Stimulated activated naive CD8-positive, alpha-beta T cell treated with anti-CD3 and anti-CD28 coated beads, Interleukin-15, amount 100 ng/mL, for 72 hours (primary cell): ENCODE data around the gene GAPT.

Experiments
- ATAC-seq: fragments of 150-1000 bp; cut with Tn5 transposase; 2 replicates; pipeline ENCODE4 v1.10.0; 2021; ENCODE audit warnings: mild to moderate bottlenecking, moderate library complexity
- DNase-seq, 2 donors: peaks; one replicate each; pipeline ENCODE4 v3.0.0; 2021 to 2022
- H3K27ac Mint-ChIP-seq, 2 donors: one replicate each; pipeline ENCODE4 v1.8.0; 2022; ENCODE audit warnings: mild to moderate bottlenecking in 2 of 2, mixed read lengths in 2 of 2, moderate library complexity in 2 of 2
- H3K27me3 Mint-ChIP-seq: one replicate; pipeline ENCODE4 v1.8.0; 2022; ENCODE audit warnings: mixed read lengths
- H3K4me1 Mint-ChIP-seq: one replicate; pipeline ENCODE4 v1.8.0; 2022; ENCODE audit warnings: mild to moderate bottlenecking, mixed read lengths
- H3K4me3 Mint-ChIP-seq, 2 donors: one replicate each; pipeline ENCODE4 v1.8.0; 2022; ENCODE audit warnings: mild to moderate bottlenecking in 2 of 2, mixed read lengths in 2 of 2, moderate library complexity in 1 of 2
- H3K9me3 Mint-ChIP-seq, 2 donors: one replicate each; pipeline ENCODE4 v1.8.0; 2022; ENCODE audit warnings: mixed read lengths in 2 of 2

The GAPT gene

DNA sequence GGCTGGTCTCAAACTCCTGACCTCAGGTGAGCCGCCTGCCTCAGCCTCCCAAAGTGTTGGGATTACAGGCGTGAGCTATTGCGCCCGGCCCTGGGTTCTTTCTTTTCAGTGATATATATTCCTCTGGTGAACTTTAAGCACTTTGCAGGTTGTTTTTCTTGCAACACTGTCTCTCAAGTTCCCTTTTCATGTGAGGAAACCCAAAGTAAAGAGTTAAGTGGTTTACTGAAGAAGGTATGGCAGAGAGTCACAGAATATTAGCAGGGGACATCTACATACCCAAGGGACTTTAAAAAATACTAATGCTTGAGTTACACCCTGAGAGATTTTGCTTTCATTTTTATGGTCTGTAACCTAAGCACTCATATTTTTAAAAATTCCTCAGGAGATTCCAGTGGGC, 6.7 kb upstream of the GAPT start:
- Mint-ChIP-seq H3K27me3 (no peaks in the 10 kb centered on the region), H3K4me3 (no peak overlapping the region), H3K4me1 (no peaks in the 10 kb centered on the region), H3K27ac (no peak overlapping the region), H3K9me3 (no peaks in the 10 kb centered on the region)
- DNase-seq (no peak), ATAC-seq (no peak)

DNA sequence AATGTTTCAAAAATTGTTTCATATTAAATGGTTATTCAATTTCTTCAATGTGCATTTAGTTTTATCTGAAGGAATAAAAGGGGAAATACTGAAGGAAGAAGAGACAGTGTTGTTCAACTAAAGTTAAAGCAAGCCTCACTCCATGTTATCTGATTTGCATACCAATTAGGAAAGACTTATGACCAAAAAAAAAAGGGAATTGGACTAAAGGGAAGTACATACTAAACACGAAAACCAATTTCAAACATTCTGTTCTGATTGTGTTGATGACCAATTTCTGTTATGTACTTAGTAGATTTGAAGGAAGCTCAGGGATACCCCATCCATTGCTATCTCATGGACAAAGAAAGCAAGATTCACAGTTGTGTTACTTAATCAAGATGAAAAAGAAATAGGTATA, 4.9 kb upstream of the GAPT start:
- H3K4me1 Mint-ChIP-seq: no peaks in the 10 kb centered on the region
- no peak for ATAC-seq
- no peaks in the 10 kb centered on the region for H3K9me3 Mint-ChIP-seq
- peaks cover 7% of the 10 kb centered on the region for H3K27me3 Mint-ChIP-seq
- no peak overlapping the region for H3K27ac Mint-ChIP-seq
- DNase-seq: no peak
- H3K4me3 Mint-ChIP-seq: no peak overlapping the region

DNA sequence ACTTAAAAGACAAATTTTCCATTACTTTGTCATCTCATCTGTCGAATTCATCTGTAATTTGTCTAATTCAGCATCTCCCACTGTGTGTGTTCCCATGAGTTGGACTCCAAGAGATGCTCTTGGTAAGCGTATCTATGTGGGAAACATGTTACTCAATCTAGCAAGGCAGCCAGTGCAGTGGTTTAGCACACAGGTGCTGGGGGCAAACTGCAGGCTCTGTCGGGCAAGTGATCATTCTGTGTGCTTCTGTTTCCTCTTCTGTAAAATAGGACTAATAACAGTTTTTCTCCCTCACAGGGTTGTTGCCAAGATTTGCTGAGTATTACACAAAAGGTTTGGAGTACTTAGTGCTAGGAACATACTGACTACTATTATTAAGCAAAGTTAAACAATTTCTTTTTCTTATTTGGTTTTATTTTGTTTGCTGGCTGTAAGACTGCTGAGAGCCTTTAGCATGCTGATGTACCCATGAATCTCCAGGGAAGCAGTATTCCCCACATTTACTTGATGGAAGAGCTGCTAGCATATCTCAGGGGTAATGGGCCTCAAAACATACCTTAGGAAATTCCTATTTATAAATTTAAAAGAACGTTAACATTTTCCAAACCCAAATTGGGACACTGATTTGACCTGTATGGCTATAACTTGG, 709 bp upstream of the GAPT start:
- Mint-ChIP-seq H3K9me3 (no peaks in the 10 kb centered on the region), H3K4me1 (no peaks in the 10 kb centered on the region), H3K27me3 (peaks cover 7% of the 10 kb centered on the region), H3K27ac (no peak overlapping the region), H3K4me3 (no peak overlapping the region)
- DNase-seq (no peak), ATAC-seq (no peak)

DNA sequence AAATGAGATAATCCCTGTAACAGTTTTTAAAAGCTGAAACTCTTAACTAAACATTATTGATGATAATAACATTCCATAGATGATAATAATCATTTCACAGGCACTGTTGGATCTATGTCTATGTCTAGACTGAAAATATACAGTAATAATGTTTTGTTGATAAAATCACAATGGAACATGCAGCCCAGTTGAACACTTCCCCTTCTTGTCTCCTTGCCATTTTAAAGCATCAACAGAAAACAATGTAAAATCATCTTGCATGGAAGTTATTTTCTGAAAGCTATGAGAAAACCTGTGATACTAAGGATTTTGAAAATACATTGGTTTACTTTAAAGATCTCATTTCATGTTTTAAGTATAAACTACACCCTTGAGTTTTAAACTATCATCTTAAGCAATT, 1.9 kb downstream of the GAPT start:
- peaks cover 7% of the 10 kb centered on the region for H3K27me3 Mint-ChIP-seq
- H3K4me1 Mint-ChIP-seq: no peaks in the 10 kb centered on the region
- no peak overlapping the region for H3K4me3 Mint-ChIP-seq
- ATAC-seq (no peak), DNase-seq (no peak)
- H3K9me3 Mint-ChIP-seq: no peaks in the 10 kb centered on the region
- no peak overlapping the region for H3K27ac Mint-ChIP-seq

DNA sequence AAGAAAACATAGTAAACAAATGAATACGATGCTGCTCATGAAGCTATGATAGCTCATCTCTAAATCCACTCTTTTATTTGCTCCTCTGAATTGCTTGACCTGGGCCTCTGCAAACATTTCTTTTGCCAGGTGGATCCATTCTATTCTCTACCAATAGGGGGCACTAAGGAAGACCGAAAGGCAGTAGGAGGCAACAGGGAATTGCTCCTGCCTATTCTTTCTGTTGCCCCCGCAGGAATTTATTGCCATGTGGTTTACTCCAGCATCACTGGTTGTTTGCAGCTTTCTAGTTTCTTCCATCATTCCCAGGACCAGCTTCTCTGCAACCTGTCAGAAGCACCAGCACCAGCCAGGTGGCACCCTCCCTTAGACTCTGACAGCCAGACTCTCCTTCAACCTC, 5.3 kb downstream of the GAPT start:
- no peaks in the 10 kb centered on the region for H3K27me3 Mint-ChIP-seq
- H3K4me1 Mint-ChIP-seq: peaks cover 10% of the 10 kb centered on the region
- H3K4me3 Mint-ChIP-seq: no peak overlapping the region
- no peak for ATAC-seq
- DNase-seq: no peak
- no peak overlapping the region for H3K27ac Mint-ChIP-seq
- no peaks in the 10 kb centered on the region for H3K9me3 Mint-ChIP-seq

DNA sequence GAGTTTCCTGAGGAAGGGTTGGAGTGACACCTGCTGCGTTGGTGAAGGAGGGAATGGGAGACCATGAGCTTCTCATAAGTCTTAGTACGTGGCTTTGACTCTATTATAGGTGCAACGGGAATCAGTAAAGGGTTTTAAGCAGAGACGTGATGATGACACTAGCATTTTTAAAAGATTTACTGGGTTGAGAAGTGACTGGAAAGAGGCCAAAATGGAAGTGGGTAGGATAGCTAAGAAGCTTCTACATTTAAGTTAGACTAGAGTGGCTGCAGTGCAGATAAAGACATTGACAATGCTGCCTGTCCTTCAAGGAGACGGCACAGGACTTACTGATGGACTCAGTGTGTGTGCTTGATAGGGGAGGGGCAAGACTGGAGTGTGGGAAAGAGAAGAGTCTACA, 6.2 kb downstream of the GAPT start:
- no peak for DNase-seq
- ATAC-seq: no peak
- Mint-ChIP-seq H3K4me1 (peaks cover 10% of the 10 kb centered on the region), H3K27ac (no peak overlapping the region), H3K4me3 (no peak overlapping the region), H3K27me3 (peaks cover 2% of the 10 kb centered on the region), H3K9me3 (no peaks in the 10 kb centered on the region)

DNA sequence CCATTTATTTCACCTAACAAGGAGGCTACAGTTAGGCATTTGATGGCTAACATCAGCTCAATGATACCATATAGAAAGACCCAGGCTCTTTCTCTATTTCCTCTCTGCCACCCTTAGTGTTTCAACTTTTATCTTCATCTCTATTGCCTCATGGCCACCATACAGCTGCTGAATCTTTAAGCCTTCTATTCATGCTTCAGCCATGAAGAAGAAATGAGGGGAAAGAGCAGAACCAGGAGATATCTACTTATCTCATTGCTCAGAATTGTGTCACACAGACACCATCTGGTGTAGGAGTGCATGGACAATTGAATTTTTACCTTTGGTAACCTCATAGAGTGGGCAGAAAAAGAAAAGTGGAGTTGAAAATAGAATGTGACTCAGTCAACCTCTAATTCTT, 6.7 kb downstream of the GAPT start:
- no peak overlapping the region for H3K4me3 Mint-ChIP-seq
- no peak for ATAC-seq
- peaks cover 10% of the 10 kb centered on the region for H3K4me1 Mint-ChIP-seq
- no peak overlapping the region for H3K27ac Mint-ChIP-seq
- no peaks in the 10 kb centered on the region for H3K9me3 Mint-ChIP-seq
- DNase-seq: no peak
- peaks cover 7% of the 10 kb centered on the region for H3K27me3 Mint-ChIP-seq

DNA sequence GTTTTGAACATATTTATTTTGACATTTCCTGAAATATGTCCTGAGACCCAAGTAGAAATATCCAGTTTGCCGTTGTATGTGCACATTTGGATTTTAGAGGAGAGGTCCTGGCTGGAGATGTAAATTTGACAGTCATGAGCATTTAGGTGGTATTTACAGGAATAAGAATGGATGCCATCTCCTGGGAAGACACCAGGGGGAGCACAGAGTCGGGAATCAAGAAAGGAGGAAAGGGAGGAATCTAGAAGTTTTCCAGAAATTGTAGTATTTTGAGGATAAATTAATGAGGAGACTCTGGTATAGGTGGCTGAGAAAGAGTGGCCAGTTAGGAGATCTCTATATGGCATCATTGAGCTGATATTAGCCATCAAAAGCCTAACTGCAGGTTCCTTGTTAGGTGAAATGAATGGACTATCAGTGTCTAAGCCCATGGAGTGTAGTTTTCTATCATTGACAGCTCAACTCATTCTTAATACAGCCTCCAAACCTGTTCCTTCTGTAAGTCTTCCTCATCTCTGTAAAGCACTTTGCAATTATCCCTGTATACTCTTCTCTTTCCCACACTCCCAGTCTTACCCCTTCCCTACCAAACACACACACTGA, 7.2 kb downstream of the GAPT start:
- DNase-seq (no peak), ATAC-seq (no peak)
- Mint-ChIP-seq H3K4me1 (peaks cover 10% of the 10 kb centered on the region), H3K27me3 (peaks cover 7% of the 10 kb centered on the region), H3K9me3 (no peaks in the 10 kb centered on the region), H3K27ac (no peak overlapping the region), H3K4me3 (no peak overlapping the region)

DNA sequence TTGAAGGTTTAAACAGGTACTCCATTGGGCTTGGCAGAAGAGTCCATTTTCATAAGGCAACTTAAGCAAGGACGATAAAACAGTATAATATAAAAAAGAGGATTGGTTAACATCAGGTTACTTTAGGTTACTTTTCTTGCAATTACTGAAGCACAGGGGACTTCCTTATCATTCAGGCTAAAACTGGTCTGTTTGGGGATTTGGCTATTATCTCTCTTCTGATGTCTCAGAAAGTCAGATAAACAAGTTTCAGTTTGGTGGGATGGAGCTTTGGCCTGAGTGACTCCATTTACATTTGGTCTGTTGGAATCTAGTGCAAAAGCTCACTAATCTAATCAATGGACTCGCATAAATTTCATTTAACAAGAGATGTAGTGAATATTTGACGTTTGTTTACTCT, 8.0 kb downstream of the GAPT start:
- no peak for DNase-seq
- H3K9me3 Mint-ChIP-seq: no peaks in the 10 kb centered on the region
- peaks cover 10% of the 10 kb centered on the region for H3K4me1 Mint-ChIP-seq
- H3K27me3 Mint-ChIP-seq: peaks cover 7% of the 10 kb centered on the region
- ATAC-seq: no peak
- H3K4me3 Mint-ChIP-seq: no peak overlapping the region
- no peak overlapping the region for H3K27ac Mint-ChIP-seq

DNA sequence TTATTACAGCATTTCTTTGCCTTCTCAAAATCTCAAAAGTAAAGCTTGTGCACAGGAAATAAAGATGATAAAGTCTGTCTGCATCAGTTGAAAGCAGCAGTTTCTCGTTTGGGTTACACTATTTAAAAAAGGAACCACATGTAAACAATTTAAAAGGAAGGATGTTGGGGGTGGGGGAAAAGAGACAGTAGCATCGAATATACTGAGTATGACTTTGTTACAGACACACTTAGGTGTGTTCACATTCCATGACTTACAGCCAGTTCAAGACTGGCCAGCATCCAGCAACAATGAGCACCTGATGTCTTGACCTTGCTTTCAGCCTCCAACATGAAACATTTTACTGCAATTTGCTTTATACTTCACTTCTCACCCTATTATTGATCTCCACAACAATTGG, 8.7 kb downstream of the GAPT start:
- H3K9me3 Mint-ChIP-seq: no peaks in the 10 kb centered on the region
- no peak overlapping the region for H3K4me3 Mint-ChIP-seq
- H3K27ac Mint-ChIP-seq: no peak overlapping the region
- peaks cover 7% of the 10 kb centered on the region for H3K27me3 Mint-ChIP-seq
- no peak for ATAC-seq
- H3K4me1 Mint-ChIP-seq: peaks cover 10% of the 10 kb centered on the region
- no peak for DNase-seq

DNA sequence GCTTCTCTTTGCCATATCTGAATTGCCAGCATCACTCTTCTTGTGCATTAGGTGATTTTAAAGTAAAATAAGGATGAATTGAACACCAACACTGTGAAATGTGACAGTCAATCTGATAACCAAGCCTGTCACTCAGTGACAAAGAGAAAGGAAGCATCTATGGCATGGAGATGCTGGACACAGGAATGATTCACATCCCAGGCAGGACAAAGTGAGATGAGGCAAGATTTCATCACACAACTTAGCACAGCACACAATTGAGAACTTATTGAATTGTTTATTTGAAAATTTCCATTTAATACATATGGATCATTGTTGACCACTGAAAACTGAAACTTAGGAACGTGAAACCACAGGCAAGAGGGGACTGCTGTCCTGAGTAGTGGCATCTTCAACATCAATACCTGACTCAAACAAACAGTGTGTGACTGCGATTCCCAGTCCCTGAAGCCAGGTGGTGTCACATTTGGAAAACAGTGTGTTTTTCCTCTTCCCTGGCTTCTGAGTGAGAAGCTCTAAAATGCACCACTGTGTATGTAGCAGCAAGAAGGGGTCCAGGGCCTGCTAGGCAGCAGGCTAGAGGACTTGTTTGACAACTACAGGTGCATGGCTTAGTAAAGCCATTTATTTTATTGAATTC, 10.7 kb downstream of the GAPT start:
- Mint-ChIP-seq H3K4me3 (no peak overlapping the region), H3K9me3 (no peaks in the 10 kb centered on the region), H3K27ac (no peak overlapping the region), H3K27me3 (peaks cover 7% of the 10 kb centered on the region), H3K4me1 (peaks cover 10% of the 10 kb centered on the region)
- no peak for ATAC-seq
- no peak for DNase-seq

DNA sequence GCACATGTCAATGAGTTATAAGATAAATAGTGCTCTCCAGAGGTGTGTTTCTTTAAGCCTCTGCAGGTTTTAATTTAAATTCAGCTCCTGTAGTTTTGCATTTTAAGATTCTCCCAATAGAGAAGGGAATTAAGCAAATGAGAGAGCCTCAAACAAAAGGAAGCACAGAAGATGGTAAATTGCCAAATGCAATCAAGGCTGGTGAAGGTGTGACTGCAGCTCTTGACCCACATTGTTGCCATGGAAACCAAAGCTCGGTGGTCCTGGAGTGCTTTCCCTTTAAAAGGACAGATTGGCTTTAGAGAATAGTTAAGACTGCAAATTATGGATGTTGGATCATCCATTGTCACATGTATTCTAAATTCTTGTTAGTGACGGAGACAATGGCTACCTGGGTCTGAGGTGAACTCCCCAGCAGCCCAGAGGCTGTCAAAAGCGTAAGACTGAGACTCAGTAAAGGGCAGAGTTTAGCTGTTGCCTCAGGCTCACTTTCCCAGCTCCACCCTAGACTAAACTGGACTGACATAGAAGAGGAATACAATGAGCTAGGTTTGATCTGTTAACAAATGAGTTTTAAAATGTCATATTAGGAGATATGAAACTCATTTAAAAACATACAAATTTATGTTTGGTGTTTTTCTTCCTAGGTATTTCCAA, 12.3 kb downstream of the GAPT start:
- DNase-seq (no peak), ATAC-seq (no peak)
- Mint-ChIP-seq H3K9me3 (no peaks in the 10 kb centered on the region), H3K27ac (no peak overlapping the region), H3K4me1 (peaks cover 10% of the 10 kb centered on the region), H3K27me3 (peaks cover 7% of the 10 kb centered on the region), H3K4me3 (no peak overlapping the region)

DNA sequence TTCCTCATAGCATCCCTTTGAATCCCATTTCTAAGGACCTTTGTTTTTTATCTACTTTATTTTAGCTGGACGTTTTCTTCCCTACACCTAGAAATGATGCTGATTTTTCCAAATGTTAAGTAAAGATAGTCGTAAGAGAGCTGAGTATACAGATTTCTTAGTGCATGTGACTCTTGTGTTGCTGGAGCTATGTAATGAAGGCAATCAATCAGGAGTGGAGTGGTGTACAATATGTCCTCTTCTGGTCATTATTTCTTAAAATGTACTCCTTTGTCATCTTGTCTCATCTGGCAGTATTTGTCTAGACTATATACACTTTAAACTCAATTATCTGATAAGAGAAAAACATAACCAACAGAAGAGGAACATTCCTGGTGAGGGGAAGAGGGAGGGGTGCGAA, 13.5 kb downstream of the GAPT start:
- H3K4me1 Mint-ChIP-seq: peaks cover 6% of the 10 kb centered on the region
- peaks cover 7% of the 10 kb centered on the region for H3K27me3 Mint-ChIP-seq
- no peak overlapping the region for H3K27ac Mint-ChIP-seq
- no peak for DNase-seq
- H3K4me3 Mint-ChIP-seq: no peak overlapping the region
- H3K9me3 Mint-ChIP-seq: no peaks in the 10 kb centered on the region
- ATAC-seq: no peak

DNA sequence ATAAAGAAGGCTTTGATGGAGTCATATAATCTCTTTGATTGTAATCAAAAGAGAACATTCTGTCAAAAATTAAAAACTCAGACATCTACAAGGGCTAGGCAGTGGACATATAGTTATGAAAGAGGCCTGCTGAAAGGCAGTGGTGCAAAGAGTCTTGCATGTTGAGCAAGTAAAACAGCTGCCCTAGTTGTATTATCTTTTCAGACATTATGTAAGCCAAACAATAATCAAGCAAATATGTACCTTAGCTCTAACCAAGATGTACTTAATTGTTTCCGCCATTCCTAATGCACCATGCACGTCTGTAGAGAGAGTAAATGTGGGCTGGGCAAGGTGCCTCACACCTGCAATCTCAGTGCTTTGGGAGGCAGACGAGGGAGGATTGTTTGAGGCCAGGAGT, 14.3 kb downstream of the GAPT start:
- ATAC-seq: no peak
- H3K9me3 Mint-ChIP-seq: no peaks in the 10 kb centered on the region
- peaks cover 7% of the 10 kb centered on the region for H3K27me3 Mint-ChIP-seq
- no peak for DNase-seq
- no peaks in the 10 kb centered on the region for H3K4me1 Mint-ChIP-seq
- no peak overlapping the region for H3K27ac Mint-ChIP-seq
- no peak overlapping the region for H3K4me3 Mint-ChIP-seq

DNA sequence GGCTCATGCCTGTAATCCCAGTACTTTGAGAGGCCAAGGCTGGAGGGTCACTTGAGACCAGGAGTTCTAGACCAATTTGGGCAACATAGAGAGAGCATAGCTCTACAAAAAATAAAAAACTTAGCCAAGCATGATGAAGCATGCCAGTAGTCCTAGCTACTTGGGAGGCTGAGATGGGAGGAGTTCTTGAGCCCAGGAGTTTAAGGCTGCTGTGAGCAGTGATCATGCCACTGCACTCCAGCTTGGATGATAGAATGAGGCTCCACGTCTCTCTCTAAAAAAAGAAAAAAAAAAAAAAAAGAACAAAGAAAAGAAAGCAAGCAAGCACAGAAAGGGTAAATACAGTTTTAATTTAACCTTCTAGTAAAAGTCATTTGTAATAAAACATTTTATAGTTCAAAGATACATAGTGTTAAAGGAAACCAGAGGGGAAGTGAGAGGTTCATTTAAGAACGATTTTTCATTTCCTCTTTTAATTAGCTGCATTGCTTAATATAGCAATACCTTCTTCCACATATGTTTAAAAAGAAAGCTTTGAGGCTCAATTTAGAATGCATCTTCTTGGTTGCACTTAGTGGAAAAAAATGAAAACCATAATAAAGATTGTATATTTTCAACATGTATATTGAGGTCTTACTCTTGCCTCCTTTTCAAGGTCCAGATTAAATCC, 14.9 kb downstream of the GAPT start:
- Mint-ChIP-seq H3K4me1 (no peaks in the 10 kb centered on the region), H3K9me3 (no peaks in the 10 kb centered on the region), H3K27ac (no peak overlapping the region), H3K27me3 (peaks cover 7% of the 10 kb centered on the region), H3K4me3 (no peak overlapping the region)
- DNase-seq (no peak), ATAC-seq (no peak)

DNA sequence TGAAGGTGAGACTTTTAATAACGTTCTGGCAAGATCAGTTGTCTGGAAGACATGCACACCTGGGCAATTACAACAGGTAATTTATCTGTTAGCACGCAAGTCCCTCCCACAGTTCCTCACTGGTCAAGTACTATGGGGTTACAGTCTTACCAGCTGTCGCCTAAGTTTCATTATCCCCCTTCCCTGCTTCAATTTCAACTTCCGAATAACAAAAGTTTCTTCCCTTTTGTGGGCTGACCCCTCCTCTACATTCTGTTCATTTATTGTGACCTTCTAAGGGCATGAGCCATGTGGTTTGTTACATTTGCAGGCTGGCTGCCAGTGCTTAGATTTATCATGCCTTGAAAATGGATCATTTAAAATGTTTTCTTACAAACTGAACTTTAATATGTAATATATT, 16.5 kb downstream of the GAPT start:
- ATAC-seq: no peak
- H3K4me1 Mint-ChIP-seq: no peaks in the 10 kb centered on the region

More for the DNA sequence above, 16.5 kb downstream of the GAPT start:
- Mint-ChIP-seq H3K27ac (no peak overlapping the region), H3K27me3 (peaks cover 2% of the 10 kb centered on the region), H3K9me3 (no peaks in the 10 kb centered on the region), H3K4me3 (no peak overlapping the region)
- no peak for DNase-seq
